ENCODE results near the gene ROBO2.
"Not testable (repeated sequence)": the region's sequence is repeated elsewhere in the genome, so short reads cannot be mapped to it uniquely, and the experiment has no call there.

ROBO2 gene

DNA sequence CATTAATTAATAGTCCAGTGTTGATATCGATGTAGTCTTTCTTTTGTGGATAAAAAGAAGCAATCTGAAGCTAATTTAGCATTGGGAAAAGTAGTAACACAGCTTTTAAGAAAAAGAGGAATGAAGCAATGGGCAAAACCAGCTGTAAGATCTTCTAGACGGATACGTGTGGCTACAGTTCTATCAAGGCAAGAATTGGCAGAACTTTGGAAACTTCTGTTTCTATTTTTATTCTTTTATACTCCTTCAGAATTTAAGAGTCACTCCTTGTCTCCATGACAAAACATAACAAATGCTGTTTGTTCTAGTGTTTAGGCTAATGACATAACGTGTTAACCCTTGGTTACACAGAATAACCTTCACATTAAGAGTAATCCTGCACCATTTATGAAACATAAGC, 289.2 kb downstream of the ROBO2 start:
- no peak for DNase-seq (ENCODE audit: low read depth in 3 of 3)

DNA sequence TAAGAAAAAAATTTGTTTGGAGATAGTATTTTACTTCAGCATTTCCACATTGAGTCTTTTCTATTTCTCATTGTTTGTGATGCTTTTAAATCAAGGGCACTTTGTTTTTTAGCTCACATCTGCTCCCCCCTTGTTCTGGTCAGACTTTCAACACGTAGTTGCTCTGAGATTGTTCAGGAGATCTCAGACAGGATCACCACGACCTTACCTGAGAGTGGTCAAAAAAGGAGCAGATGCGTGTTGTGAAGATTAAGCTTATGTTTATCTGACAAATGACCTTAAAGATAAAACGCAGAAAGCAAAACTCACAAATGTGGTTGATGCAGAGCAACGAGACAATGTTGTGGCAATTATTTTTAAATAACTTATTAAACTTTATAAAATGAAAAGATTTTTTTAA, 298.3 kb downstream of the ROBO2 start:
- no peak for DNase-seq (ENCODE audit: low read depth in 3 of 3)

DNA sequence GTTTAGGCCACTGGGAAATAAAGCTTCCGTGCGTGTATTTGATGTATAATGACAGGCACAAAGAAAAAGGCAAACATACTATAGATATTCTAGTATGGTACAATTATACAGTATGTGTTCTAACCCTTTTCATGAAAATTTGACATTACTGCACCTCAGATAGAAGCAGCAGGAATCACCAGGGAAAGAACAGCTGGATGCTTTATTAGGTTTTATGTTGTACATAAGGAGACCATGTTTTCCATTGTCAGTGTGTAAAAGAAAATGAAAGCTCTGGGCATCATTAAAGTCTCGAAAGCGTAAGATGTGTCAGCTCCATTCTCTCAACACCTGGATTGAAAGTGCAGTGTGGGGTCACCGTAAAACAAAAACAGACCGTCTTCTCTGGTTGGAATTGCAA, 302.1 kb downstream of the ROBO2 start:
- DNase-seq (ENCODE audit: low read depth in 3 of 3), result no peak

DNA sequence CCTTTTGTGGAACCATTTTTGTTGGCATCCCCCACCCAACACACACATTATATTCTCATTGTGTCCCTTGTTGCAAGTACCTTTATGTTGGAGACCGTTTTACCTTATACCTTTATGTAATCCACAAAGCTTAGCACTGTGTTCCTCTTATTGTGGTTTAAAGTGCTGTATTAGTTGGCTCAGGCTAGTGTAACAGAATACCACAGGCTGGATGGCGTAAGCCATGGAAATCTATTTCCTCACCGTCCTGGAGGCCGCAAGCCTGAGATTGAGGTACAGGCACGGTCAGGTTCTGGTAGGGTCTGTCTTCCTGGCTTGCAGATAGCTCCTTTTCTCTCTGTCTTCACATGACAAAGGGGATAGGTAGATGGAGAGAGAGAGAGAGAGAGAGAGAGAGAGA, 302.8 kb downstream of the ROBO2 start:
- DNase-seq (ENCODE audit: low read depth in 3 of 3), result no peak

DNA sequence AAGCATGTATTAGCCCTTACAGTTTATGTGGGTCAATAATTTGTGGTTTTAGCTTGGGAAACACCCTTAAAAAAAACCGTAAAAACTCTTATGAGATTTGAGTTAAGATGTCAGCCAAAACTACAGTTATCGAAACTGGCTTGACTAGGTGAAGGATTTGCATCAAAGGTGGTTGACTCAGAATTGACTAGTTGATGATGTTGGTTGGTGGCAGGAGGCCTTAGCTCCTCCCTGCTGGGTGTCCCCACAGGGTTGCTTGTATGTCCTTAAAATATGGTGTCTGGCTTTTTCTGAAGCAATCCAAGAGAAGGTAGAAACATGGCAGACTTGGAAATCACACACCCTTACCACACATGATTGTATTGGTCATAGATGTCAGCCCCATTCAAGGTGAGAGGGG, 305.1 kb downstream of the ROBO2 start:
- no peak for DNase-seq (ENCODE audit: low read depth in 3 of 3)

DNA sequence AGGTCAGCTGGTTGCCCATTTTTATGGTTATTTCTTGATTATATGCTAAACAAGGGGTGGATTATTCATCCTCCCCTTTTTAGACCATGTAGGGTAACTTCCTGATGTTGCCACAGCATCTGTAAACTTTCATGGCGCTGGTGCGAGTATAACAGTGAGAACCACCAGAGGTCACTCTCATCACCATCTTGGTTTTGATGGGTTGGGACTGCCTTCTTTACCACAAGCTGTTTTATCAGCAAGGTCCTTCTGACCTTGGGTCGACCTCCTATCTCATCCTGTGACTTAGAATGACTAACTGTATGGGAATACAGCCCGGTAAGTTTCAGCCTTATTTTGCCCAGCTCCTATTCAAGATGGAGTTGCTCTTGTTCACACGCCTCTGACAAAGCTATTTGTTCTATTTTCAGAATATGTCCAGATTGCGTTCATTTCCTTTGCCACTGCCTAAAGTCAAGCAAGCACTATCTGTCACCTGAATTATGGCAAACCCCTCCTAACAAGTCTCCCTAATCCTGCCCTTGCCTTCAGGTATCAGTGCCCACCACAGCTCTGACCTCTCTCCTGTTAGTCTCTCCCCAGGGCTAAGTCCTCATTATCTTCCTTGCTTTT, 308.5 kb downstream of the ROBO2 start:
- no peak for DNase-seq (ENCODE audit: low read depth in 3 of 3)

DNA sequence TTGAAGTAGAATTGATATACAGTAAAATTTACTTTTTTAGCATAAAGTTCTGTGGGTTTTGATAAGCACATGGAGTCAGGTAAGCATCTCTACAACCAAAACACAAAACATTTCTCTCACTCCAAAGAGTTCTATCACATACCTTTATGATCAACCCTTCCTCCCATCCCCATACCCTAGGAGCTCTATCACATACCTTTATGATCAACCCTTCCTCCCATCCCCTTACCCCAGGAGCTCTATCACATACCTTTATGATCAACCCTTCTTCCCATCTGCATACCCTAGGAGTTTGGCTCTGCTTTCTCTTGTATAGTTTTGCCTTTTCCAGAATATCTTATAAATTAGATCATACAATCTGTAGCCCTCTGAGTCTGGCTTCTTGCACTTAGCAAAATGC, 315.1 kb downstream of the ROBO2 start:
- DNase-seq (ENCODE audit: low read depth in 3 of 3), result no peak

DNA sequence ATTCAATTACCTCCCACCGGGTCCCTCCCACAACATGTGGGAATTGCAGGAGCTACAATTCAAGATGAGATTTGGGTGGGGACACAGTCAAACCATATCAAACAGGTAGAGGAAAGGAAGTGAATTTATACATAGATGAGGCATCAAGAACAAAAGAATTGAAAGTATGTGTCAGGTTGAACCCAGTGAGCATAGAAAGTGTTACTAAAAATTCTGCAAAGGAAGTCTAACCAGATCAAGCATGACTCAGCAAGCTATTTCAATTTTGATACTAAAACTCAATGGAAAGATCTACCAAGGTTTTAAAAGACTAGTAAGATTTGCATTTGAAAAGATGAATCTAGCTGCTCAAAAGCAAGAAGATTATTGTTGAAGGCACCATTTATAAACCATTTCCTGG, 323.0 kb downstream of the ROBO2 start:
- DNase-seq (ENCODE audit: low read depth in 3 of 3), result no peak

DNA sequence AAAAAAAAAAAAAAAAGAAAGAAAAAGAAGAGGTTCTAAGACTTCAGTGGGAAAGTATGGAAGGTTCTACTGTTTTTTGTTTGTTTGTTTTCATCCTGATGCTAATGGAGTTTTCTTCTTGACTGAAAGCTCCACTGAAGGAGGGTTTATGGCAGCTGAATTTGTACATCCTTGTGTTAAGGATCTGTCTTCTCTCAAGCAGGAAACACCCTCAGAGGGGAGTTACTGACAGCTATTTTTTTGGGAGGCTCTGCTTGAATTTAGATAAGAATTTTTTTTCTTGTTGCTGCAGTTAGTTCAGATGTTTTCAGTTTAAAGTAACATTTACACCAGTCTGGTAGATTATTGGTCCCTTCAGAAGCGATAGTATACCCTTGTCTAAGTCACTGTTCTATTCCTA, 325.3 kb downstream of the ROBO2 start:
- no peak for DNase-seq (ENCODE audit: low read depth in 3 of 3)

DNA sequence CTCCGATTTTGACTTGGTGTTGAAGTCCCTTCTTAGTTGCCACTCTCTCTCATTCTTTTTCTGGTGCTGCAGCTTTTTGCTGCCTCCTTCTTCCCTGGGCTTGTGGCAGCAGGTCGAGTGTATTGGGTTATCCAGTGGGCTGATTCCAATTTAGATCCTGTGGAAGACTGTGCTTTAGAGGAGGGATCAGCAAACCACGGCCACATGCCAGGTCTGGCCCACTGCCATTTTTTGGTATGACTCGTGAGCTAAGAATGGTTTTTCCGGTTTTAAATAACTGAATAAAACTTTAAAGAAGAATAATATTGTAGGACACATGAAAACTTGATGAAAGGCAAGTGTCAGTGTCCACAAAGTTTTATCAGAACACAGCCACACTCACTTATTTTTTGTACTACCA, 330.5 kb downstream of the ROBO2 start:
- no peak for DNase-seq (ENCODE audit: low read depth in 3 of 3)

DNA sequence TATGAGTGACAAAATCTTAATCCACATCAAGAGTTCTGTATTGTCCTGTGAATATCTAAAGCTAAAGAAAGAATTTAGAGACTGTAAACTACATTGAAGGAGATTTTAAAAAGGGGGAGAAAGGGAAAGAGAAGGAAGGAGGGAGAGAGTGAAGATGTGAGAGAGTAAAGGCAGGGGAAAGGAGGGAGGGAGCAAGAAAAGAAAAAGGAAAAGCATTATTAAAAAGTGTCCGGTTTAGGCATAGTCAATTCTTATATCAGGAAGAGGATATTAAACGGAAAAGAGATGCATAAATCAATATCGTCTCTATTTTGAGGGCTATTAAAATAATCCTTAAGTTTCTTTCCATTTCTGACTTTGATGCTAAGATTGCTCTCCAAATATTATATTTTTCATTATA, 332.1 kb downstream of the ROBO2 start:
- DNase-seq (ENCODE audit: low read depth in 3 of 3), result no peak

DNA sequence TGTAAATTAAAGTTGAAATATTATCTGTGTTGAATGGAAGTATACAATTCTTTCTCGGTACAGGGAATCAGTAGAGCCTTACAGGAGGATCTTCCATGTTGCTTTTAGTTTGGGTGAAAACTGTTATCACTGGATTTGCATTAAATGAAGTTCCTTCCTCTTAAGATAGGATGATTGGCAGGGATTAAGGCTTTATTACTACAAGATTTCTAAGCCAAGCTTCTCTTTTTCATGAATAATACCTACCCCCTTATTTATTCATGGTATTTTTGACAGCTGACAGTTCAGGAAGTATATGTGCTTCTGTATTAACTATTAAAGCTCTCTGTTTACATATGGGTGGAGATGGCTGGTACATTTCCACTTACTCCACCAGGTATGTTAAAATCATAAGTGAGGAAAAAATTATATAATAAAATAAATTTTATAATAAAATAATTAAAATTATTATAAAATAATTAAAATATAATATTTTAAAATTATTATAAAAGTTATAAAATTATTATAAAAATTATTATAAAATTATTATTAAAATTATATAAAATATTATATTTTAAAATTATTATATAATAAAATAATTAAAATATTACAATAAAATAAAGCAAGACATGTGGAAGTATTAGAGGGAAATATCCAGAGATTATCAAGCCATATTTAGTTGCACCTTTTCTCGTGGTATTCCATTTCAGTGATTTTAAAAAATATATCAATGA, 332.9 kb downstream of the ROBO2 start:
- DNase-seq (ENCODE audit: low read depth in 3 of 3), result no peak

DNA sequence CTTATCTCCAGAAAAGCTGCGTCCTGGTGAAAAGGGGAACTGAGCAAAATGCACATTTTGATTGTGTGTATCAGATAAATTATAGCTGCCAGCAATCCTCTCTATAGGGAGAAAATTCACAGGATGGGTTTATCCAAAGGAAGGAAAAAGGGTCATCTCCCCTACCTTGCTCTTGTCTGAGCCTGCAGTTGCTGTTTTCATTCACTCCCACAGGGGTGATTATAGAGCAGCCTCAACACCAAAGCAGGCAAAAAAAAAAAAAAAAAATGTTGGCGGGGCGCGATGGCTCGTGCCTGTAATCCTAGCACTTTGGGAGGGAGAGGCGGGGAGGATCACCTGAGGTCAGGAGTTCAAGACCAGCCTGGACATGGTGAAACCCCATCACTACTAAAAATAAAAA, 333.7 kb downstream of the ROBO2 start:
- DNase-seq (ENCODE audit: low read depth in 3 of 3), result no peak

DNA sequence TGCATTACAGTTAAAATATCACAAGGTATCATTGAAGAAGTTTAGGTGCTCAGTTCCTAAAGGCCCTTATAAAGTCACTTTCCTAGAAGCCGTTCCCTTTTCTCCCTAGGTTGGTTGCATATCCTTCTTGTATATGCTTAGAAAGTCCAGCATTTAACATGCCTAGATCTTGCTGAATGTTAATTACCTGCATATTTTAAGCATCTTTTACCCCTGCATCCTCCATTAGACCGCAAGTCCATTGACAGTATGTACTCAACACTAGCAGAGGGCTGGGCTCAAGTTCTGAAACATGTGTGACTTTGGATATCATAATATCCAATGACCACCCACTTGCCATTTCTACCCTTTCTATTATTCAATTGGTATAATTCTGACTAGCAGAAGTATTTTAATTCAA, 336.6 kb downstream of the ROBO2 start:
- no peak for DNase-seq (ENCODE audit: low read depth in 3 of 3)

DNA sequence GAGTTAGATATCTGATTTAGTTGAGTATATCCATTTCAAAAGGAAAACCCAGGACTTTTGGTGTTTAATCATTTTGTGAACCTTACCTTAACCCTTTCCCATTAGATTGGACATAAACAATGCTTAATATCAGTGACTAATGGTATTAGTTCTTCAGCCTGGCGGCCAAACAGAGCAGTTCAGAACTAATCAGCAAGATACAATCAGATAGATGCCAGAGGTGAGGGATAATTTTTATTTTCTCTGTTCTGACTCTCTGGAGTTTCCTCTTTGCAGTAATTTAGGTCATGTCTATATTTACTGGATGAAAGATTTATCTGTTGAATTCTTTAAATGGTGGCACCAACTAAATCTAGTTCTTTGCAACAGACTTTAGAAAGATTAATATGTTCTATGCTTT, 337.8 kb downstream of the ROBO2 start:
- no peak for DNase-seq (ENCODE audit: low read depth in 3 of 3)

DNA sequence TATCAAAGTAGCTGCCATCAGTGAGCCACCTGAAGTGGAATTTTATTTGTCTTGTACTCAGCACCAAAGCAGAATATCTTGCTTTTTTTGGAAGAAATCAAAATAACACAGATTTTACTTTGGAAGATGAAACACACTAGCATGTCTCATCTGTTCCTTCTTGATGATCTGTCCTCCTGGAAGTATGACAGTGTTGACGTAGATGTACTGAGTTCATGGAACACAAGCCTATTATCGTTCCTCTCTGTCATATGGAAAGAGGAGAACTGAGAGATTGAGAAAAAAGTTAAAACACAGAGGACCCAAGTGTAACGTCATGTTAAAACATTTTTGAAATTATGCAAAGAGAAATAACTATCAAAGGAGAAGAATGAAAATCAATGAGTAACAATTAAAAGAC, 340.2 kb downstream of the ROBO2 start:
- DNase-seq (ENCODE audit: low read depth in 3 of 3), result no peak

DNA sequence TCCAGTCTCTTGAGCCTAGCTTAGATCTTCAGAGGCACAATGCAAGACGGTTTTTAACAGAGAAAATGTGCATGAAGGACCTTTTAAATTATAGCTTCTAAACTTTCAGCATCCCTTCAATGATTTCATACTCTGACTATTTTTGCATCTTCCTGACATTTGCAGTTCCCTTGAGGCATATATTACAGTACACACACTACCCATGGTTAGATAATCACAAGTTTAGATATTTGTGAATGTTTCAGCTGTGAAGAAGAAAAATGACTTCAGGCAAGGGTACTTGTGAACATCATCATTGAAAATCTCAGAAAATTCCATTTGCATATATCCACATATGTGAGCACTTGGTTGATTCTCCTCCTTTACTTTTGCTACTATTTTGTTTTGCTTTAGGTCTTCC, 341.5 kb downstream of the ROBO2 start:
- DNase-seq (ENCODE audit: low read depth in 3 of 3), result no peak

DNA sequence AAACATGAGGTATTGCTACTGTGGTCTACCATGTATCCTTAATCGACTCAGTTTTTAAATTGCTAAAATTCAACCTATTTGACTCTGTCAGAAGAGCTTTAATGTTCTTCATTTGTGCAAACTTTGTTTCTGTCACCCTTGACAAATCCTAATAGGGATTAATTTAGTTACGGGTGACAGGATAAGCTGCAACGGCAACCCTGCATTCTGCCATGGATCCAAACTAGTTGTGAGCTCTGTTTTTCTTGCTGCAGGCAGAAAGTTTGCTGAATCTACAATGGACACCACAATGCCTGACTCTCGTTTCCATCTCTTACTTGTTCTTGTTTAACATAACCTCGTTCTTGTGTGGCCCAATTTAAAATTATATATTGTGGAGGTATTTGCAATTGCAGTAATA, 352.3 kb downstream of the ROBO2 start:
- no peak for DNase-seq (ENCODE audit: low read depth in 3 of 3)

DNA sequence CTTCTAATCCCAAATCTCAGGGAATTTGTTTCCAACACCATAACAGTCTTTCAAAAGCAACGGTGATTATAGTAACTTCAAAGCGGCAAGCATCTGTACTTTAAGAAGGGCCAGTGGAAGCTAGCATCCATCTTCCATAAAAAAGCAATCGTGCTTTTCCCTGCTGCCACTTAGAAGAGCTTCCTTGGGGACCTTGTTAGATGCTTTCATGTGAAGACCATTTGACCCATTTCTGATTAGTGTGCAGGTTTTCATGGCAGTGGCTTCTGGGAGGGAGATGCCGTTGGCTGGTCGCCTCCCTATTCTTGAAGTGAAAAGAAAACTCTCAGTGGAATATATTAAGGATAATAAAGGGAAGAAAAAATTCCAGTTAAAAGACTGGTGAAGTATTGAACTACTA, 354.1 kb downstream of the ROBO2 start:
- no peak for DNase-seq (ENCODE audit: low read depth in 3 of 3)

DNA sequence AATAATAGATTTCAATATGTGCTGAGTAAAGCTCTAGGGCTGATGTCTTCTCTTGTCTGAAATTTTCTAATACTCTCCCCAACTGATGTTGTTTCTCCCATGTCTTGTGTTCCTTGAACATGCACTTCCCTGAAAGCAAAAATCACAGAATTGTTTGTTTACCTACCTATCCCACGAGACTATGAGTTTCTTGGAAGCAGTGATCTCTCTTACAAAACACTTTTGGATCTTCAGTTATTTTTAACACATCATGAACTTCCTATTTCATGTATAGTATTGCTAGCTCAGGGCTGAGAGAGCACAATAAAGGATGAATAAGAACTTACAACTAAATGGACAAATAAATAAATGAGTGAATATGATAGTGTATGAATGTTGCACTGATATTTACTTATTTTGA, 365.0 kb downstream of the ROBO2 start:
- DNase-seq (ENCODE audit: low read depth in 3 of 3), result no peak

DNA sequence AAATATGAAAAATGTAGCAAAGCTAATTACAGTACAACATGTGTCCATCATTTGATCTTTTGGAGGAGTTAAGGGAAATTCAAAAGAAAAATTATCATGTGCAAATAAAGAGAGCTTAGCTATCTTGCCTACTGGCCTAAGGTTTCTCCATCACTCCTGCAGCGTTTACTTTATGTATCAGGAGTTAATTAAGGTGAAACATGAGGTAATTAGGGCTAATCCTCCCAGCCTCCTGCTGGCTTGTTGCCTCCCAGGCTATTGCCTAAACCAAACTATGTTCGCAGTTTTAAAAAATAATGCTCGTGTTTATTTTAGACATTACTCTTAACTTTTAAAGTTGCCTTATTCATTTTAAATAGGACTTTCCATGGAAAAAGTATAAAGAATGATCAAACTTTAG, 367.5 kb downstream of the ROBO2 start:
- DNase-seq (ENCODE audit: low read depth in 3 of 3), result no peak

DNA sequence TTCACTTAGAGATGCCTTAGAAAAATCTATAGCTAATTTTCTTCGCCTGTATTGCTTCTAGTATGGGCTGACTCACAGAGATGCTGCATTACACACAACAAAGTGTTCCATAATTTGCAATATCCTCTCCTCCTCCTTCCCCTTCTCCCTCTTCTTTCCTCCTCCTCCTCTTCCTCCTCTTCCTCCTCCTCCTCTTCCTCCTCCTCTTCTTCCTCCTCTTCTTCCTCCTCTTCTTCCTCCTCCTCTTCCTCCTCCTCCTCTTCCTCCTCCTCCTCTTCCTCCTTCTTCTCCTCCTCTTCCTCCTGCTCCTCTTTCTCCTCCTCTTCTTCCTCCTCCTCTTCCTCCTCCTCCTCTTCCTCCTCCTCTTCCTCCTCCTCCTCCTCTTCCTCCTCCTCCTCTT, 370.4 kb downstream of the ROBO2 start:
- DNase-seq (ENCODE audit: low read depth in 3 of 3), result not testable (repeated sequence)

DNA sequence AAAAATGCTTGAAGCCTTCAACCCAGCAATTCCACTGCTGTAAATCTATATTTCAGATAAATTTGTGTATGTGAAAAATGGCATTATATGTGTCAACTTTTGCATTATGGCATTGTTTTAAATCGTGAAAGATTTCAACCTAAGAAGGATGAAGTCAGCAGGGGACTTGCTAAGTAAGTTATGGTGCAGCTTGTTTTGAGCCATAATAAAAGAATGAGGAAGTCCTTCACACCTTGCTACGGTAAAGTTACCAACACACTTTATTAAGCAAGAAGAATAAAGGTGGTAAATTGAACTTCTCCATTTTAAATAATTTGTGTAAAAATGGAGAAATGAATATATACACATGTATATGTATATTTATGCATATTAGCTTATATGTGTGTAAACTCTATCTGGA, 371.4 kb downstream of the ROBO2 start:
- DNase-seq (ENCODE audit: low read depth in 3 of 3), result no peak

DNA sequence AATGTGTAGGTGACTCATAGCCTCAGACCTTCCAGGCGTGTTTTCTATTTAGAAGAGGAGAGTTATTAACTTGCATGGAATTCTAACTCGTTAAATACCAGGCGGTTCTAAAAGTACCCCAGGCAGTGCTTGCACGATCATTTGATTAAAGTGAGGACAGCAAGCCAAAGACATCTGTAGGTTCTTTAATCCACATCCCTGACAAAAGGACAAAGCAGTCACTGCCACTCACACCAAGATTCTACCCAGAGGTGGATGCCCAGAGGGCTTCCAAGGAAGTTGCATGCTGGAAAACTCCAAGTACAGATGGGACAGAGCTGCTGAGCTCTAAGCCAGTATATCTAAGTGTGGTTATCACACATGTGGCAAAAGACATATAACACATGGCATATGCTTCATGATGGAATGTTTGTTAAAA, 372.1 kb downstream of the ROBO2 start:
- DNase-seq (ENCODE audit: low read depth in 3 of 3), result no peak

All from stimulated activated CD4-positive, alpha-beta T cell treated with anti-CD3 and anti-CD28 coated beads, TNF-alpha, amount 100 ng/mL, for 24 hours (primary cell).